Nephron (organoid): ENCODE results near the gene ARMH3.
A peak's percentile ranks its signal among the peaks of the same experiment; 100 is the strongest.

Experiments
- H3K27ac Mint-ChIP-seq, 3 experiments: 2 replicates each; pipeline ENCODE4 v1.8.0; 2020; ENCODE audit warnings: mixed read lengths in 3 of 3, mild to moderate bottlenecking in 2 of 3, moderate library complexity in 1 of 3
- H3K27me3 Mint-ChIP-seq: 2 replicates; pipeline ENCODE4 v1.8.0; 2021; ENCODE audit warnings: low read depth, mild to moderate bottlenecking, moderate library complexity, mixed read lengths
- H3K36me3 Mint-ChIP-seq: 2 replicates; pipeline ENCODE4 v1.8.0; 2020; ENCODE audit warnings: low read depth, mixed read lengths
- H3K4me1 Mint-ChIP-seq: 2 replicates; pipeline ENCODE4 v1.8.0; 2020; ENCODE audit warnings: mixed read lengths
- H3K4me3 Mint-ChIP-seq, 3 experiments: 2 replicates each; pipeline ENCODE4 v1.8.0; 2020; ENCODE audit warnings: mild to moderate bottlenecking in 3 of 3, mixed read lengths in 3 of 3, moderate library complexity in 2 of 3
- H3K9me3 Mint-ChIP-seq: 2 replicates; pipeline ENCODE4 v1.8.0; 2020; ENCODE audit warnings: mixed read lengths
- CTCF ChIP-seq, 3 experiments: fragments of 200-600 bp; sonication (generic); IDR thresholded peaks; one replicate each; pipeline ENCODE4 v1.5.0; 2021; ENCODE audit warnings: antibody characterized with exemption in 3 of 3; ENCODE audit not compliant: unreplicated experiment in 3 of 3

The ARMH3 gene

DNA sequence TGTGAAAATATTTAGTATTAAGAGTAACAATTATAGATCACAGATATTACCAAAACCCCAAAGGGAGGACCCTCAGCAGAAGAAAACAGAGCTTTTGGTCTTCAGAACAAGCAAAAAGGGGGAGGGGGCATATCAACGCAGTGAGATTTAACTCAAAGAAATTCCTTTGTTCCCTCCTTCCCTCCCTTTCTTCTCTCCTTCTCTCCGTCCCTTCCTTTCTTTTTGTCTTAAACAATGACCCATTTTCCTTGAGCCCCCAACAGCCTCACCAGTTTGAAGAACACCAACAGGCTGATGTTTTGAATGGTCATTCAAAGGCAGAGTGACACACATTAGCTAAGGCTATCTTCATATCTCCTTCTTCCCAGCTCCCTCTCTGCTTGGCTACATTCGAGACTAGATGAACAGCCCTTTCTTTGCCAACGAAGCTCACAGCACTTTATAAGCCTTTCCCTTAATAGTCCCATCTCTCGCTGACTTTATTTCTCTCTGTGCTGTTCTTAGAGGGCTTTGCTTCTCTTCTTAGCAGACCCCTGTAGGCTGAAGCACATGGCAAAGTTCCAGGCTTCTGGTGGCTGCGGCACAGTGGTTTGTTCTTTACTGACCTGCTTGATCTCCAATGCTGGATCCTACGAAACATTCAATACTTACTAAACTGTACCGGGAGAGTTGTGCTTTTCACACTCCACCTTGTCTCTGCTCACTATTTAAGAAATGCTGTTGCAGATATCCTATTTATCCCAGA is 136.8 kb downstream of the ARMH3 start:
- no peak overlapping the region for H3K4me3 Mint-ChIP-seq
- peaks cover 6% of the 10 kb centered on the region for H3K4me1 Mint-ChIP-seq
- TF ChIP-seq CTCF (IDR thresholded peaks at IDR 0.05; ENCODE audit: unreplicated experiment in 3 of 3): no peak
- peaks cover 18% of the 10 kb centered on the region for H3K36me3 Mint-ChIP-seq
- H3K27ac Mint-ChIP-seq: no peak overlapping the region
- H3K27me3 Mint-ChIP-seq: no peaks in the 10 kb centered on the region
- H3K9me3 Mint-ChIP-seq: no peaks in the 10 kb centered on the region

DNA sequence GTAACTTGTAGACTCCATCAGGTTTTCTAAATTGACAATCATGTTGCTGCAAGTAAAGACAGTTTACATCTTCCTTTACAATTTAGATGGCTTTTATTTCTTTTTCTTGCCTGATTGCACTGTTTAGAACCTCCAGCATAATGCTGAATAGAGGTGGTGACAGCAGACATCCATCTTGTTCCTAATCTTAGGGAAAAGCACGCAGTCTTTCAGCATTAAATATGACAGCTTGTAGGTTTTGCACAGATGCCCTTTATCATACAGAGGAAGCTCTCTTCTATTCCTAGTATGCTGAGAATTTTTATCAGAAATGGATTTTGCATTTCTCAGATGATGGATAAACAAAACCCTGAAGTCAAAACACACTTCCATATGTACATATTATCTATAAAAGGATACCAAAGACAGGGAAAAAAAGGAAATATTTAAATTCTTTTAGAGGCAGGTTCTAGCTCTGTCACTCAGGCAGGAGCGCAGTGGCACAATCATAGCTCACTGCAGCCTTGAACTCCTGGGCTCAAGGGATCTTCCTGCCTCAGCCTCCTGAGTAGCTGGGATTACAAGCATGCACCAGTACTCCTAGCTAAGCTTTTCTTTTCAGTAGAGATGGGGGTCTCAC is 143.3 kb downstream of the ARMH3 start:
- Mint-ChIP-seq H3K27ac (no peak overlapping the region), H3K36me3 (peaks cover 18% of the 10 kb centered on the region), H3K9me3 (no peaks in the 10 kb centered on the region), H3K27me3 (no peaks in the 10 kb centered on the region), H3K4me3 (no peak overlapping the region), H3K4me1 (no peaks in the 10 kb centered on the region)
- no peak for TF ChIP-seq CTCF (IDR thresholded peaks at IDR 0.05; ENCODE audit: unreplicated experiment in 3 of 3)

DNA sequence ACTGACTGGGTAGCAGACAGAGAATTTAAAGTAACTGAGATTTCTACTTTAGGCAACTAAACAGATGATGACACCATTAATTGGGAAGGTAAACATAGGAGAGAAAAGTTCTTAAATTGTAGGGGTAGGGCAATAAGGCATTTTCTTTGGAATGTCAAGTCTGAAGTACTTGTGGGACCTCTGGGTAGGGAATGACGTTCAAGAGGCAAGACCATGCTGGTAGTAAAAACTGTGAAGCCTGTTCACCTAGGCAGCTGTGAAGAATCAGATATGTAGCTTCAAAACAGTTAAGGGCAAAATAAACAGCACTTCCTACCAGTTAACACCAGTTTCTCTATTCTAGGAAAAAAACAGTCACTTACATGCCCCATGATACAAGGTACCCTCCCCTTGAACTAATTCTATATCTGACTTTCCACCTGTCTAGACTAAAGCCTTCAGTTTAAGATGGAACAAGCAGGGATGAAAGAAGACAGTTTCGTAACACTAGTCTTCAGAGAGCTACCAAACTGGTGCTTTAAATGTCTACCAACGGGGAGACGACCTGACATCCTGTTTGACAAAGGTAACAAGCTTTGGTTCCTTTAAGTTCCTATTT is 149.3 kb downstream of the ARMH3 start:
- Mint-ChIP-seq H3K27ac (no peak overlapping the region), H3K9me3 (no peaks in the 10 kb centered on the region)

DNA sequence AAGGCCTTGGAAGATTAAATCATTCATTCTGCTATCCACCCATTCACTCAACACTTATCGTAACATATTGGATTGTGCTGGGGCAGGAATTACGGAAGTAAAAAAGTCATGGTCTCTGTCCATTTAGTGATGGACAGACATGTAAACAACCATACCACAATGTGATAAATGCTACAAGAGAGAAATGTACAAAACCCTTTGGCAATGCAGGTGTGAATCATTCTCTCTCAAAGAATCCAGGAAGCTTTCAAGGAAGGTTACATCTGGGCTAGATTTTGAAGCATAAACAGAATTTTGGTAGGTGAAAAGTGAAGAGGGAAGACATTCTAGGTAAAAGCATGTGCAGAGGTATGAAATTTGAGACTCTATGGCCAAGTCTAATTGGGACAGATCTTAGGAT is 150.7 kb downstream of the ARMH3 start:
- Mint-ChIP-seq H3K36me3 (peaks cover 7% of the 10 kb centered on the region), H3K27ac (no peak overlapping the region), H3K9me3 (no peaks in the 10 kb centered on the region), H3K4me1 (peaks cover 58% of the 10 kb centered on the region), H3K4me3 (no peak overlapping the region), H3K27me3 (no peaks in the 10 kb centered on the region)
- TF ChIP-seq CTCF (IDR thresholded peaks at IDR 0.05; ENCODE audit: unreplicated experiment in 3 of 3): no peak

More for the DNA sequence above, 149.3 kb downstream of the ARMH3 start:
- H3K27me3 Mint-ChIP-seq: no peaks in the 10 kb centered on the region
- no peak overlapping the region for H3K4me3 Mint-ChIP-seq
- H3K36me3 Mint-ChIP-seq: peaks cover 14% of the 10 kb centered on the region
- peaks cover 48% of the 10 kb centered on the region for H3K4me1 Mint-ChIP-seq
- TF ChIP-seq CTCF (IDR thresholded peaks at IDR 0.05; ENCODE audit: unreplicated experiment in 3 of 3): no peak

GRCh38 chr10:101903827-101904550 is 152.0 kb downstream of the ARMH3 start:
- H3K27me3 Mint-ChIP-seq: no peaks in the 10 kb centered on the region
- TF ChIP-seq CTCF (IDR thresholded peaks at IDR 0.05; ENCODE audit: unreplicated experiment in 3 of 3): no peak
- H3K27ac Mint-ChIP-seq: peak overlapping the region; percentile 46 to 76 (median 55)
- peaks cover 4% of the 10 kb centered on the region for H3K36me3 Mint-ChIP-seq
- H3K9me3 Mint-ChIP-seq: no peaks in the 10 kb centered on the region
- peak overlapping the region in 1 of 3 experiments; percentile 31 for H3K4me3 Mint-ChIP-seq
- peaks cover 61% of the 10 kb centered on the region for H3K4me1 Mint-ChIP-seq
